Smooth muscle cell (in vitro differentiated cells): ENCODE data around the gene BCKDHA. TPM values are rescaled to one million over a fixed set of nuclear protein-coding genes. Genes with fewer than 3 reads are reported as not detected.

Experiments used
- DNase-seq: peaks from one replicate; lab custom pipeline; 2025; ENCODE audit not compliant: unreplicated experiment; lab: John Stamatoyannopoulos, UW
- H2AFZ ChIP-seq: fragments of 200-600 bp; sonication (generic); 2 replicates; pipeline ENCODE4 v1.6.0; 2016; ENCODE audit warnings: antibody characterized with exemption, low read depth, mild to moderate bottlenecking
- H3F3A ChIP-seq: fragments of 200-600 bp; sonication (generic); 2 replicates; pipeline ENCODE4 v1.6.0; 2017; ENCODE audit warnings: antibody characterized with exemption, low read depth
- H3K27ac ChIP-seq: fragments of 200-600 bp; sonication (generic); 2 replicates; pipeline ENCODE4 v1.5.1; 2016; ENCODE audit warnings: low read depth, mild to moderate bottlenecking
- H3K27me3 ChIP-seq: fragments of 200-600 bp; sonication (generic); 2 replicates; pipeline ENCODE4 v1.6.1; 2016; ENCODE audit warnings: low read depth, mild to moderate bottlenecking
- H3K36me3 ChIP-seq: fragments of 200-600 bp; sonication (generic); 2 replicates; pipeline ENCODE4 v1.5.1; 2016; ENCODE audit warnings: low read depth
- H3K4me1 ChIP-seq: fragments of 200-600 bp; sonication (generic); 2 replicates; pipeline ENCODE4 v1.5.1; 2016; ENCODE audit warnings: low read depth
- H3K4me2 ChIP-seq: fragments of 200-600 bp; sonication (generic); 2 replicates; pipeline ENCODE4 v1.6.0; 2016; ENCODE audit warnings: mild to moderate bottlenecking
- H3K4me3 ChIP-seq: fragments of 200-600 bp; sonication (generic); 2 replicates; pipeline ENCODE4 v1.5.1; 2016; ENCODE audit warnings: mild to moderate bottlenecking
- H3K79me2 ChIP-seq: fragments of 200-600 bp; sonication (generic); 2 replicates; pipeline ENCODE4 v1.6.0; 2016; ENCODE audit warnings: low read depth, mild to moderate bottlenecking
- H3K9ac ChIP-seq: fragments of 200-600 bp; sonication (generic); 2 replicates; pipeline ENCODE4 v1.6.0; 2016; ENCODE audit warnings: low read depth
- H3K9me3 ChIP-seq: fragments of 200-600 bp; sonication (generic); replicated peaks from 2 replicates; pipeline ENCODE4 v1.5.1; 2016; ENCODE audit warnings: low read depth
- H4K20me1 ChIP-seq: fragments of 200-600 bp; sonication (generic); 2 replicates; pipeline ENCODE4 v1.6.0; 2016; ENCODE audit warnings: low read depth
- CTCF ChIP-seq: fragments of 200-600 bp; sonication (generic); IDR thresholded peaks from 2 replicates; pipeline ENCODE4 v1.5.1; 2017; ENCODE audit warnings: borderline replicate concordance, mild to moderate bottlenecking, antibody characterized with exemption; ENCODE audit not compliant: insufficient read depth, poor library complexity, severe bottlenecking
- WGBS: methylation state at CpG from one replicate; pipeline ENCODE4 v1.1.7; 2016; ENCODE audit warnings: low lambda C conversion rate; 5-methylcytosine and 5-hydroxymethylcytosine counted together
- polyA plus RNA-seq: library from polyadenylated mRNA; unstranded; fragments of >200 nt; fragmentation: Nextera tagmentation; extraction: Ambion mirVana; gene quantifications from 2 replicates; pipeline ENCODE4 v1.2.1, GENCODE V29; 2016
- total RNA-seq: library from RNA; depleted of rRNA; stranded (reverse); fragments of >200 nt; gene quantifications from 2 replicates; pipeline ENCODE4 v1.2.3, GENCODE V29; 2014

The BCKDHA gene
- total and polyA plus RNA-seq, 2 experiments from 2014 or later, result 24.6 to 53.9 TPM

- Histone ChIP-seq H3F3A (no peaks in the 10 kb centered on the region), H3K4me3 (no peak overlapping the region), H2AFZ (no peak overlapping the region), H3K4me1 (no peaks in the 10 kb centered on the region), H3K79me2 (peaks cover 7% of the 10 kb centered on the region), H3K9ac (no peak overlapping the region), H3K9me3 (no peaks in the 10 kb centered on the region), H3K27ac (no peak overlapping the region), H3K27me3 (no peaks in the 10 kb centered on the region), H4K20me1 (no peaks in the 10 kb centered on the region), H3K4me2 (no peak overlapping the region), H3K36me3 (no peaks in the 10 kb centered on the region)
- TF ChIP-seq CTCF, result no peak
- no peak for DNase-seq
- WGBS, result 98% methylated on average over 7 of the region's 7 CpGs
Observed at GRCh38 chr19:41437944-41438574, 40.4 kb downstream of the BCKDHA start.

GRCh38 chr19:41439441-41440222 is 42.0 kb downstream of the BCKDHA start, which contains the start of gene DMAC2:
DMAC2 (minus strand) TSS chr19:41439912; CDS start chr19:41439899, 13 bp downstream.
- H2AFZ ChIP-seq, result peak within 1 kb of the TSS; percentile 85

GRCh38 chr19:41441321-41441945 is 43.8 kb downstream of the BCKDHA start:
- Histone ChIP-seq H3K36me3 (no peaks in the 10 kb centered on the region), H3K27me3 (no peaks in the 10 kb centered on the region), H3K27ac (no peak overlapping the region), H3K9me3 (no peaks in the 10 kb centered on the region), H3K4me3 (no peak overlapping the region), H3K4me2 (no peak overlapping the region), H3K79me2 (peaks cover 7% of the 10 kb centered on the region), H2AFZ (no peak overlapping the region), H3K9ac (no peak overlapping the region), H3K4me1 (no peaks in the 10 kb centered on the region), H3F3A (no peaks in the 10 kb centered on the region), H4K20me1 (no peaks in the 10 kb centered on the region)
- WGBS, result 85% methylated on average over 15 of the region's 15 CpGs
- no peak for DNase-seq
- no peak for TF ChIP-seq CTCF

More at GRCh38 chr19:41439441-41440222, 42.0 kb downstream of the BCKDHA start, which contains the start of gene DMAC2:
- Histone ChIP-seq H3K4me1 (no peaks in the 10 kb centered on the region), H3K4me3 (peak within 1 kb of the TSS; percentile 94), H4K20me1 (no peaks in the 10 kb centered on the region), H3K27me3 (no peaks in the 10 kb centered on the region), H3K4me2 (peak within 1 kb of the TSS; percentile 84), H3F3A (no peaks in the 10 kb centered on the region), H3K9me3 (no peaks in the 10 kb centered on the region), H3K79me2 (peaks cover 7% of the 10 kb centered on the region), H3K27ac (peak within 1 kb of the TSS; percentile 97), H3K36me3 (no peaks in the 10 kb centered on the region), H3K9ac (peak within 1 kb of the TSS; percentile 94)
- peak; percentile 95 for DNase-seq
- WGBS, result 4% methylated on average over 40 of the region's 40 CpGs
- TF ChIP-seq CTCF, result peak; percentile 12
